K562 (cell line): ENCODE results near the gene CD72. TPM values are rescaled to one million over a fixed set of nuclear protein-coding genes. Genes with fewer than 3 reads are reported as not detected.

Experiments
- AFF1 ChIP-seq, 2 experiments: fragments of 450-650 bp; IDR thresholded peaks; 2 replicates each; pipeline ENCODE4 v1.6.1; 2018; ENCODE audit warnings: mild to moderate bottlenecking in 2 of 2, low read depth in 1 of 2; ENCODE audit not compliant: partially characterized antibody in 2 of 2
- BHLHE40 ChIP-seq: IDR thresholded peaks from 2 replicates; pipeline ENCODE4 v1.6.1; 2011; ENCODE audit warnings: low read length, improper control_type of control experiment
- CTCFL ChIP-seq: IDR thresholded peaks from 2 replicates; pipeline ENCODE4 v1.6.1; 2011; ENCODE audit warnings: borderline replicate concordance, low read depth, mild to moderate bottlenecking, moderate library complexity, low read length; ENCODE audit not compliant: insufficient read depth, poor library complexity, severe bottlenecking
- EGR1 ChIP-seq: fragments of 450-650 bp; conservative IDR thresholded peaks from 2 replicates; pipeline ENCODE4 v1.6.1; 2017; ENCODE audit warnings: mild to moderate bottlenecking
- ESRRA ChIP-seq: fragments of 450-650 bp; IDR thresholded peaks from 2 replicates; pipeline ENCODE4 v1.6.1; 2014; ENCODE audit warnings: low read depth, mild to moderate bottlenecking, moderate library complexity, borderline replicate concordance
- FOXJ2 ChIP-seq: fragments of 200-800 bp; sonication (Bioruptor generic); IDR thresholded peaks from 2 replicates; pipeline ENCODE4 v1.6.1; 2016; ENCODE audit warnings: missing genetic modification characterization, missing compliant biosample characterization
- GABPB1 ChIP-seq: sonication (generic); formaldehyde crosslinking; IDR thresholded peaks from 2 replicates; pipeline ENCODE4 v1.8.0; 2022; ENCODE audit warnings: mild to moderate bottlenecking, missing genetic modification reagents
- HNRNPLL ChIP-seq: fragments of 200-400 bp; formaldehyde crosslinking; IDR thresholded peaks from 2 replicates; pipeline ENCODE4 v1.6.1; 2017; ENCODE audit warnings: low read length, low read depth, mild to moderate bottlenecking; ENCODE audit not compliant: poor library complexity, severe bottlenecking
- KAT2B ChIP-seq: IDR thresholded peaks from one replicate; pipeline ENCODE4 v1.6.1; 2012; ENCODE audit warnings: low read depth, mild to moderate bottlenecking, control low read depth, inconsistent platforms, low read length, moderate library complexity
- RFX5 ChIP-seq: IDR thresholded peaks from 2 replicates; pipeline ENCODE4 v1.6.1; 2011; ENCODE audit warnings: low read depth, mild to moderate bottlenecking, improper control_type of control experiment, low read length
- SREBF1 ChIP-seq: fragments of 150-350 bp; IDR thresholded peaks from 2 replicates; pipeline ENCODE4 v1.6.1; 2014; ENCODE audit warnings: antibody characterized with exemption, low read depth, low read length, borderline replicate concordance
- ZNF407 ChIP-seq: fragments of 450-650 bp; IDR thresholded peaks from 2 replicates; pipeline ENCODE4 v1.6.1; 2016; ENCODE audit warnings: low read depth
- ZNF699 ChIP-seq: fragments of 250-450 bp; sonication (Bioruptor Pico); IDR thresholded peaks from 2 replicates; pipeline ENCODE4 v1.8.0; 2021; ENCODE audit warnings: mild to moderate bottlenecking, moderate library complexity; ENCODE audit not compliant: insufficient replicate concordance
- polyA plus RNA-seq, 8 experiments: library from polyadenylated mRNA; depleted of rRNA in 4 of 8; stranded (reverse) in 5 of 8; unstranded in 3 of 8; fragments of >200 nt; fragmentation: Nextera tagmentation in 2 of 8; fragmentation: Illumina TruSeq in 1 of 8; extraction: Ambion mirVana in 2 of 8; extraction: Trizol in 1 of 8; gene quantifications; 2 replicates each; pipeline versions ENCODE4 v1.2.1 to v1.2.3, GENCODE V29; 2011 to 2014; ENCODE audit warnings: inconsistent platforms in 1 of 8, missing spikeins in 1 of 8
- total RNA-seq, 7 experiments: library from RNA; depleted of rRNA in 6 of 7; stranded (reverse); fragments of >200 nt in 6 of 7; fragmentation: Illumina TruSeq in 2 of 7; extraction: Trizol in 2 of 7; gene quantifications; 2 replicates each; pipeline versions ENCODE4 v1.2.1 to v1.2.3, GENCODE V29; 2011 to 2021; ENCODE audit warnings: low replicate concordance in 1 of 7

The CD72 gene
- total and polyA plus RNA-seq, 9 of the 15 experiments (the other 6 are each of a cell fraction or from before 2014, with no cell fraction given) = 0.11 to 0.78 (median 0.27) TPM; not detected in 1

- no peak for TF ChIP-seq AFF1 (IDR thresholded peaks at IDR 0.05; ENCODE audit: low read depth in 1 of 2, partially characterized antibody in 2 of 2)
- no peak for TF ChIP-seq SREBF1
- TF ChIP-seq KAT2B = no peak
- TF ChIP-seq HNRNPLL = peak; percentile 95
- peak; percentile 55; the same call in 1 of the 2 replicates for TF ChIP-seq FOXJ2 (tag)
- peak; percentile 94 for TF ChIP-seq EGR1
- TF ChIP-seq ZNF699 (CRISPR knock-in tag) = no peak
- TF ChIP-seq ZNF407 = no peak
- TF ChIP-seq CTCFL = peak; percentile 52
- peak; percentile 48 for TF ChIP-seq ESRRA
- no peak; the same call in 1 of the 2 replicates for TF ChIP-seq RFX5
- TF ChIP-seq BHLHE40 = peak; percentile 96
- peak; percentile 75 for TF ChIP-seq GABPB1 (CRISPR knock-in tag)
Measured at GRCh38 chr9:35657546-35658136, 39.4 kb upstream of the CD72 start, which contains the start of gene RMRP (continued).
